ENCODE data around the gene ZNRD2.

Gene ZNRD2

DNA sequence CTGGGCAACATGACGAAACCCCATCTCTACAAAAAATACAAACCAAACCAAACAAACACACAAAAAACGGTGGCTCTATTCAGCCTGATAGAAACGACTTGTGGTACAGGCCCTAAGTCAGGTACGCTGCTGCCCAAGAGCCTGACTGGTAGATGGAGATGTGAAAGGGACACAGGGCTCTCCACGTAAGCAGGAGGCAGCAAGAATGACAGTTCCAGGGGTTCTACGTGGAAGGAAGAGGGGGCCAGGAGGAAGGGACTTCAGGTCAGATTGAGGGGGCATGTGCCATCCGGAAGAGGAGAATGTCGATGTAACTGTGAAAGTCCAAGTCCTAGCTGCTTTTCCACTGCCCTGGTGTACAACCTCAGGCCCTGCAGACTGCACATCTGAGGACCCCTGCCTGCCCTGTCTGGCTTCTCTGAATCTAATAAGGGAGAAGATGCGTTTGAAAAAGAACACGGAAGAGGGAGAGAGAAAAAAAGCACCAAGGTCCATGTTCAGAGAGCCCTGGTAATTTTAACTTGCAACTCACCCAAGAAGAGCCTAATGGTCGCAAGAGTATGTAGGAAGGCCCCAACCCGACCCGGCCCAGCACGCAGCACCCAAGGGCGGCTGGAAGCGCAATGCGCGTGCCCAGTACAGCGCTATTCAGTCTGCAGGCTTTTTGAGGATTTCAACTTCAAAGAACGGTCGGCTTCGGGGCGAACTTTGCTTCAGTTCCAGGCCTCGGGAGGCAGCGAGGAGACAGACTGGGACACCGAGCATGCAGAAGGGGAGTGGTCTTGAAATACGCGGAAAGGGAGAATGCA, 909 bp upstream of the ZNRD2 start:
- intact Hi-C loops (cut with DNase I) = no loop called here

DNA sequence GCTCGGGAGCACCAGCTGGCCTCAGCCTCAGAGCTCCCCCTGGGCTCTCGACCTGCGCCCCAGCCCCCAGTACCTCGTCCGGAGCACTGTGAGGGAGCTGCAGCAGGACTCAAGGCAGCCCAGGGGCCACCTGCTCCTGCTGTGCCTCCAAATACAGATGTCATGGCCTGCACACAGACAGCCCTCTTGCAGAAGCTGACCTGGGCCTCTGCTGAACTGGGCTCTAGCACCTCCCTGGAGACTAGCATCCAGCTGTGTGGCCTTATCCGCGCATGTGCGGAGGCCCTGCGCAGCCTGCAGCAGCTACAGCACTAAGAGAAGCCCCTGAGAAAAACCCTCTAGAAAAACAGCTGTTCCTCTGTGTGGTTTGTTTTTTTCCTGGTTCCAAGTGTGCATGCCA, 1.1 kb downstream of the ZNRD2 start:
- intact Hi-C loops (cut with DNase I) = no loop called here
- no peak for DNase-seq

More for the DNA sequence above, 909 bp upstream of the ZNRD2 start:
- peak in 1 of 10 donors; percentile 58 for DNase-seq

DNA sequence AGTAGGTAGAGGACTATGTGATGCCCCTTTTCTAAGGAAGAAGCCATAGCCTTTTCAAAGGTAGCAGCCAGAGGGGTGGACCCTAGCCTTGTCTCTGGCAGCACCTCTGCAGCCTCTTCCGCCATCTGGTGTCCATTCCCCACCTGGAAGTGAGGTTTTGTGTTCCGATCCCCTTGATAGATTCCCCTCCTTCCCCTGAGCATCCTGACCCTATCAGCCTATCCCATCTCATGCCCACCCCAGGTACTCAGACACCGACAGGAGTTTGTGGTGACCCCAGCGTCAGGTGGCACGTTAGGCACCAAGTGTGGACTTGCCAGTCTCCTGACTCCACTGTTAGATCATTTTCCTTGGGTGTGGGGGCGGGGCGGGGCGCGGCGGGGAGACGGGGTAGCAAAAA, 1.7 kb downstream of the ZNRD2 start:
- intact Hi-C loops (cut with DNase I) = loop anchor here (2.0 kb wide), 1 partner anchor 21 kb away; no protein-coding TSS in a partner anchor

DNA sequence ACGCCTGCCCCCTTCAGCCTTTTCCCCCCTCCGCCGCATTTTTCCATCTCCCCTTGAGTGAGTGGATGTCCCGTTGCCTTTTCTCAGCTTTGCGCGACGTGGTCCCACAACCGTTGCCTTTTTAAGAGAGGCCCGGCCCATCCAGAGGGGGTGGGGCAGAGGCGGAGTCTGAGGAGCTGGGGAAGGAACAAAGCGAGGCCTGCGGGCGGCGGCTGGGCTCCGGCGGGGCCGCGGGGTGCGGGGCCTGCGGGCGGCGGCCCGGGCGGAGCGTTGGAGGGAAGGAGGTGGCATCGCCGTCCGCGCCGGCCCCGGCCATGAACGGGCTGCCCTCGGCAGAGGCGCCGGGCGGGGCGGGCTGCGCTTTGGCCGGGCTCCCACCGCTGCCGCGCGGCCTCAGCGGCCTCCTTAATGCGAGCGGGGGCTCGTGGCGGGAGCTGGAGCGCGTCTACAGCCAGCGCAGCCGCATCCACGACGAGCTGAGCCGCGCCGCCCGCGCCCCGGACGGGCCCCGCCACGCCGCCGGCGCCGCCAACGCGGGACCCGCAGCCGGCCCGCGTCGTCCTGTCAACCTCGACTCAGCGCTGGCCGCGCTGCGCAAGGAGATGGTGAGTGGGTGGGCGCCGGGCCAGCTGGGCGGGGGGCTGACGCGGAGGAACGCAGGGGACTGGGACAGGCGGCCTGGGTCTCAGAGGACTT, 2.2 kb downstream of the ZNRD2 start, which contains the start of gene FAM89B:
Gene FAM89B, plus strand, starts transcription at position 183 of the 696 bp plus-strand sequence. Its CDS starts 132 bp downstream, at position 315.
- DNase-seq = peak; percentile 83 to 99 (median 92)
- intact Hi-C loops (cut with DNase I) = loop anchor here (2.0 kb wide), 1 partner anchor 20 kb away; no protein-coding TSS in a partner anchor

More for the DNA sequence above, 1.7 kb downstream of the ZNRD2 start:
- no peak for DNase-seq

DNA sequence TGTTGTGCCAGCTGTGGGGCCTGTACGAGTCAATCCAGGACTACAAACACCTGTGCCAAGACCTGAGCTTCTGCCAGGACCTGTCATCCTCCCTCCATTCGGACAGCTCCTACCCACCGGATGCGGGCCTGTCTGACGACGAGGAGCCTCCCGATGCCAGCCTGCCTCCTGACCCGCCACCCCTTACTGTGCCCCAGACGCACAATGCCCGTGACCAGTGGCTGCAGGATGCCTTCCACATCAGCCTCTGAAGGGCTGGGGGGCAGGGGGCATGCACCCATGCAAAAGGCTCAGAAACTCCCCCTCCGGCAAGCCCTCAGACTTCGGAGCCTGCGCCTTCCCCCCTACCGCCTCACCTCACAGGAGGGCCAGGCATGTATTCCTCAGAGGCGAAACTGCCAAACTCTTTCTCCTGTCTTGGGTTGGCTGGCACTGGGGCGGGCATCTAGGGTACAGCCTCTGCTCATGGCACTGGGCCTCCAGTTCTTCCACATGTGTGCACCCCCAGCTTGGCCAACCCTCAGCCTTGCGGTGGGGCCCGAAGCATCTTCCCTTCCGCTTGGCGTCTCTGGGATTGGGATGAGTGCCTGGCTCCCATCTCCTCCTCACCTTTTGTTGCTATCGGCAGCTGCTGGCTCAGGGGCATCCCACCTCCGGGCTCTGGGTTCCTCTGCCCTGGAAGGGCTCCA, 3.3 kb downstream of the ZNRD2 start:
- intact Hi-C loops (cut with DNase I) = loop anchor here (2.0 kb wide), 2 partner anchors 19 to 41 kb away; partner anchors contain the start of genes MAP3K11 and PCNX3
- DNase-seq = peak in 2 of 10 donors; percentile 18 to 49

DNA sequence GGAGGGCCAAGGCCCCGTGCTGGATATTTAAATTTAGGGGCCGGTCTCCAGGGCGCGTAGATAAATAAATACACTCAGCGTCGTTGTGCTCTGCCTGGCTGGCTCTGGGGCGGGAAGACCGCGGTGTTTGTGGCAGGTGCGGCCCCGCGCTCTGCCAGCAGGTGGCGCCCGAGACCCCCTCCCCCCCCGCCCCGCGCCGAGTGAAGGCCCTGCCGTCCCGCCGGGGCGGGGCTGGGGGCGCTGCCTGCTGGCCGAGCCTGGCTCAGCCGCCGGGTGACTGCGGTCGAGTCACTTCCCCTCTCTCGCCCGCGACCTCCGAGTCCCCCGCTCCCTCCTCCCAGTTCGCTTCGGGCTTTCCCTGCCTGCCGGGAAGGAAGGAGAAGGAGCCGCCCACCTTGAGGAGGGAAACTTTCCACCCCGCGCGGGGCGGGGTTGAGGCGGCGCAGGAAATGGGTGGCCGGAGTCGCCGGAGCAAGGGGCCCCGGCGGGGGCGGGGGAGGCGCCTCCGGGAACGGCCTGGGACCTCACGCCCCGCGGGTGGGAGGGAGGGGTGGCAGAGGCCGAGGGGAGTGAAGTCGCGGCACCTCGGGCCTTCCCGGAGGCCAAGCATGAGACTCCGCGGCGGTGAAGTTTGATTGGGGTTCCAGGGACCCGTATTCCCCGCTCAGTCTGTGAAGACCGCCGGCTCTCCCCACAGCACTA, 4.0 kb downstream of the ZNRD2 start:
- intact Hi-C loops (cut with DNase I) = loop anchor here (2.0 kb wide), 1 partner anchor 41 kb away; the partner anchor contains the start of genes MAP3K11 and PCNX3
- DNase-seq = peak in 9 of 10 donors; percentile 57 to 94 (median 67)

DNA sequence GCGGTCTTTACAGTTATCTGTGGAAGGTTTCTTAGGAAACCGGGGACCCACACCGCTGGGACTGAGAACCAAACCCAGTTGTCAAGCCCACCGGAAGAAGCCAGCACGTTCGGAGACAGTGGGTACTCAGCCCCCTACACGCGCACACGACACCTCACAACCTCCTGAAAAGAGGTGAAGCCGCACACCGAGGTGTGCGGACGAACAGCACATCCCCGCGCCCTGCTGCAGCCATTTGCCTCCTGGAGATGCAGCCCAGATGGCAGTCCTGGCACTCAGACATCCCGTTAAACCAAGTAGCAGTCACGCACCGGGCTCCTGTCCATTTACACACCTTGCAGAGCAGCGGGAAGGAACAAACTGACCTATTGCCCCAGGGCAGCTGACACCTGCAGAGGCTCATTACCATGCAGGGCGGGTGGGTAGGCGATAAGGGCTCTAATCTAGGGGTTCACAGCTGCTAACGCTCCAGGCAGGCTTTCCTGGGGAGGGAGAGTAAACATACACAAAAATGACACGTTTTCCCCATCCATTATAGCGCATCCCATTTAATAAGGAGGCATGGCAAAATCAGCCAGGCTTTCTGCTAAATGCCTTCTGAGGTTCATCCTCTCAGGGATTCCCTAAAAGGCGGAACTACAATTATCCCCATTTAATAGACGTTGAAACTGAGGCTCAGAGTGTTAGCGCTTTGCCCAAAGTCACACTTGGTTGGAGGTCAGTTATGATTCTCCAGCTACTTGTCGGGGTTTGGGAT, 4.7 kb downstream of the ZNRD2 start:
- intact Hi-C loops (cut with DNase I) = loop anchor here (2.0 kb wide), 1 partner anchor 40 kb away; the partner anchor contains the start of genes MAP3K11 and PCNX3
- DNase-seq = peak in 1 of 10 donors; percentile 85

DNA sequence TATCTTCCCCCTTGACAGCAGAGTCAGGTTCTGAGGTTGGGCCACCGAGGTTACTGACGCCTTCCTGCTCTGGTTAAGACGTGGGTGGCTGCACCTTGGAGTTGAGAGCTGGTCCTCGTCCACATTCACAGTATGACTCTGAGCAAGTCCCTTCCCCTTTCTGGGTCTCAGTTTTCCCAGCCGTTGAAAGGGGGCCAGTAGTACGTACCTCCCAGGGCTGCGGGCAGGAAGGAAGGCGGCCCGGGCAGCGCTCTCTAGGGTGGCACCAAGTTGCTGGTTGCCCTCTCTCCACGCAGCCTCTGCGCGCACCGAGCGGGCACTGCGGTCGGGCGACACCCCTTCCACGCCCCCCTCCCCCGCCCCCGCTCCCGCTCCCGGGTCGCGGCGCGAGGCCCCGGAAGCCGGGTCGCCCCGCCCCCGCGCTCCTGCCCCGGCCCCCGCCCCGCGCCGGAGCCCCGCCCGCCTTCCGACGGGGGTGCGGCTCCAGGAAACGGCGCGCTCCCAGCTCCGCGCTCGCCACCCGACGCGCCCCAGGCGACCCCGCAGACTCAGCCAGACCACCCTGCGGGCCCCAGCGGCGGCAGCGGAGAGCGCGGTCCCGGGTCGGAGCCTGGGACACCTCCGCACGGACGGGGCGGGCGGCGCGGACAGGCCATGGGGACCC, 5.4 kb downstream of the ZNRD2 start, which contains the start of gene EHBP1L1:
Gene EHBP1L1, plus strand, starts transcription at position 486 of the 664 bp plus-strand sequence. CDS start 250 bp downstream, outside the sequence.
- intact Hi-C loops (cut with DNase I) = loop anchor here (2.0 kb wide), 1 partner anchor 39 kb away; the partner anchor contains the start of genes MAP3K11 and PCNX3
- DNase-seq = peak in 1 of 10 donors; percentile 88

DNA sequence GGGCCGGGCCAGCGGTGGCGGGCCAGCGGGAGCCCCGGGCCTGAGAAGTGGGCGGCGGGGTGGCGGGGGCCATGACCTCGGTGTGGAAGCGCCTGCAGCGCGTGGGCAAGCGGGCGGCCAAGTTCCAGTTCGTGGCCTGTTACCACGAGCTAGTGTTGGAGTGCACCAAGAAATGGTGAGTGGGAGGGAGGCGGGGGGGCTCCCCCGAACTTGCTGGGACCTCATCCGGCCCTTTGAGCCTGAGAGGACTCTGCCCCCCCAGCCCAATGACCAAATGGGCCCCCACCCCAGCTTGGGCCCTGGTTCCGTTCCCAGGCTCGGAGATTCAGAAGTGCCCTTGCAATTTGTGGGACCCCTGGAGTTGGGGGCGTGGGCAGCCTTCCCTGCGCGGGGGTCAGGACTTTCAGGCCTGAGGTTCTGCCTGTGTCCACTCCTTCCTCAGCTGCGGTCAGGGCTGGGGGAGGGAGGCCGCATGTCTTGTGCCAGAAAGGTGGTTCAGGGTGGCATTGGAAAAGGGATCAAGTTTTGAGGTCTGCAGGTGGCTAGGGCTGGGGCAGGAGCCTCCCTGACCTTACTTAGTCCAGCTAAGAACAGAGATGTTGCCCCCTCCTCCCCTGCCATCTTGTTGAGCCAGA, 6.1 kb downstream of the ZNRD2 start:
- intact Hi-C loops (cut with DNase I) = no loop called here
- peak in 1 of 10 donors; percentile 85 for DNase-seq

DNA sequence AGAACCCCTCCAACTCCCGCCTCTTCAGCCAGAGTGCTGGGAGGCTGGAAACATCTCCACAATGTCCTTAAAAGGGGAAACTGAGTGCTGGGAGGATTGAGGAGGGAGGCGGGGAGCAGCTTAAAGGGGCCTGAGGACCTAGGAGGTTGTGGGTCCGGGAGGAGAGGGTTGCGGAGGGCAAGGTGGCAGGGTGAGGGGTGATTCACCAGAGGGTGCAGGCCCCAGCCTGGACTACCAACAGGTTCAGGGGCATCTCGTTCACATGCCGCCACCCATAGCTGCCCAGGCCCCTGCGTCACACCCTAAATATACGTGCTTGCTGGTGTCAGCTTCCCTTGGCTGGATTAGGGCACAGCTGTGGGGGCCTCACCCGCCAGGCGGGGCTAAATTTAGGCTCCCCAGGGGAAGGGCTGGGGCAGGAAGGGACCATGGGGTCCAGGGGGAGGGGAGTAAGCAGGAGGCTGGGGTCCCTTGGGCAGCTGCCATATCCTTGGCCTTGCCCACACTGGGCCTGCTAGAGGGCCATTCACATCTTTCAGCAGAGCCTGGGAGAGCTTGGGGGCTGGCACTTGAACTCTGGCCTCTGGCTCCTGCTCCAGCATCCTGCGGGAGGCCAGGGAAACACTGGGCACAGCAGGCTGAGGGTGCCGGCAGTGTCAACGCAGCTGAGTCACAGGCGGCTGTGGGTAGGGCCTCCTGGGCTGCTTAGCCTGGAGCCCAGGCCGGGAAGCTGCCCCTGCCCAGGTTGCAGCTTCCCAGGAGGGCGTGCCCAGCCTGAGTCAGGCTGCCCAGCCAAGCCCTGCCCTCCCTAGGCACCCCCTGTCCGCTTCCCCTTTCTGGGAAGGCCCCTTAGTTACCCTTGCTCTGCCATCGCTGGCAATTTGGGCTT, 6.8 kb downstream of the ZNRD2 start:
- peak in 2 of 10 donors; percentile 20 to 88 for DNase-seq
- intact Hi-C loops (cut with DNase I) = no loop called here

DNA sequence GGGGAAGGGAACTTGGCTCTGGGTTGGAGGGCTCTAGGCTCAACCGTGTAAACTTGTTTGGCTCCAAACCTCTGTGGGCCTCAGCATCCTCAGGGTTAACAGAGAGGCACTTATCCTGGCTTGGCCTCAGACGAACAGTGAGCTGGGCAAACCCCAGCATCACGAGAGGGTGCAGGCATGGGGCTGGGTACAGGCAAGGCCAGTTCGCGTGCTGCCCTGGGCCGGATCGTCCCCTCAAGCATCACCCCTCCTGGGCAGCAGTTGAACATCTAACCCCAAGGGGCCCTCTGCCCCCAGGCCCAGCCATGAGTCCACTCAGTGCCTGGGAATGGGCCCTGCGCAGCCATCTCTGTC, 7.5 kb downstream of the ZNRD2 start:
- no peak for DNase-seq
- intact Hi-C loops (cut with DNase I) = no loop called here

DNA sequence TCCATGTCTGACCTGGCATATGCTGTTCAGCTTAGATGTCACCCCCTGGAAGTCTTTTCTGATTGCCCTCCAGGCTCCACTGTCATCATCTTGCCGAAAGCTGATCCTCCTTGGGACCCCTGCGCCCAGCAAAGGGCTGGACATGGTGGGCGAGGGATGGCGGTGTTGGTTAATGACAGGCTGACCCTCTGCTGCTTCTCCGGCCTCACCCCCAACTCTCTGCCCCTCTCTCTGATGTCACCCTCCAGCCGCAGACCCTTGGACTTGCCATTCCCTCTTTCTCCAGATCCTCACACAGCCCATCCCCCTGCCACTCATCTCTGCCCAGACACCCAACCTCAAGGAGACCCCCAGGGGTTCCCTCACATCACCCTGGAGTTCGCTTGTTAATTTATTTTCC, 7.9 kb downstream of the ZNRD2 start:
- DNase-seq = peak in 1 of 10 donors; percentile 73
- intact Hi-C loops (cut with DNase I) = no loop called here

DNA sequence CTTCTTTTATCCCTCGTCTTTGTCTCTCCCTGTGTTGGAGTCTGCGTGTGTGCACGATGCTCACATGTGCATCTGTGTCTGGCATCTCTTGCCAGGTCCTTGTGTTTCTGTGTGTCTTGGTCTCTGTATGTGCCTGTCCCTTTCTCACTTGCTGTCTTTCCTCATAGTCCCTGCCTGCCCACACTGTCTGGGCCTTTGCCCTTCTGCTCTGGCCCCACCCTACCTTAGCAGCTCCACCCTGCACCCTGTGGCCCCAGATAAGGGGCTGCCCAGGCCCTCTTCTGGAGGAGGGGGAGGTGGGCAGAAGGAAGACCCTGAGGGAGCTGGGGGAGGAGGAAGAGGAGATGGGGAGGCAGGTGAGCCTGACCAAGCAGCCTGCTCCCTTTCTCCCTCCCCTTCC, 8.4 kb downstream of the ZNRD2 start:
- intact Hi-C loops (cut with DNase I) = no loop called here
- peak in 1 of 10 donors; percentile 63 for DNase-seq

DNA sequence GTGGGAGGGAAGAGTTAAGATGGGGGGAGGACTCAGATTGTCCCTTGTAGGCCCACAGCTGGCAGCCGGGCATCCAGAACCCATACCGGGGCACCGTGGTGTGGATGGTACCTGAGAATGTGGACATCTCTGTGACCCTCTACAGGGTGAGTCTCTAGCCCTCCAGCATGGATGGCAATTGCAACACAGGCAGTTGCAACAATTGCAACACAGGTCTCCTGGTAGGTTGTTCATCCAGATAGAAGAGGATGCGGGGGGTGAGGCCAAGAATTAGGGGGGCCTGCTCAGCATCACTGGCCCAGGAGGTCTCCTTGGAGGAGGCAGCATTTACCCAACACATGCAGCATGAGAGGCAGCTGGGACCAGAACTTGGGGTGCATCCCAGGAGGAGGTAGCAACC, 9.0 kb downstream of the ZNRD2 start:
- no peak for DNase-seq
- intact Hi-C loops (cut with DNase I) = no loop called here

DNA sequence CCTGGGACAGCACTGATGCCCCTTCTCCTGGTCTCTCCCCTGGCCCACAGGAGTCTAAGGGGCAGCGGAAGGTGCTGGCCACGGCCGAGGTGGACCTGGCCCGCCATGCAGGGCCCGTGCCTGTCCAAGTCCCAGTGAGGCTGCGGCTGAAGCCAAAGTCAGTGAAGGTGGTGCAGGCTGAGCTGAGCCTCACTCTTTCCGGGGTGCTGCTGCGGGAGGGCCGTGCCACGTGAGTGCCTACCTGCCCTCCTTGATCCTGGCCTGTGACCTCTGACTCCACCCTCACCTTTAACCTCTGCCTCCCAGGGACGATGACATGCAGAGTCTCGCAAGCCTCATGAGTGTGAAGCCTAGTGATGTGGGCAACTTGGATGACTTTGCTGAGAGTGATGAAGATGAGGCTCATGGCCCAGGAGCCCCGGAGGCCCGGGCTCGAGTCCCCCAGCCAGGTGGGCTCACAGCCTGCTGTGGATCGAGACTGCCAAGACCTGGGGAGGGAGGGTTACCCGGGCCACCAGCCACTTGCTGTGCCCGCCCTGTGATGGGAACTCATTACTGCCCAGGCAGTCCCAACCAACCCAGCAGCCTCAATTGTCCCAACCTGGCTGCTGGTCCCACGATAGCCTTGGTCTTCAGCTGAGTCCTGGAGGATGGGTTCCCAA, 9.9 kb downstream of the ZNRD2 start:
- intact Hi-C loops (cut with DNase I) = no loop called here
- DNase-seq = no peak

DNA sequence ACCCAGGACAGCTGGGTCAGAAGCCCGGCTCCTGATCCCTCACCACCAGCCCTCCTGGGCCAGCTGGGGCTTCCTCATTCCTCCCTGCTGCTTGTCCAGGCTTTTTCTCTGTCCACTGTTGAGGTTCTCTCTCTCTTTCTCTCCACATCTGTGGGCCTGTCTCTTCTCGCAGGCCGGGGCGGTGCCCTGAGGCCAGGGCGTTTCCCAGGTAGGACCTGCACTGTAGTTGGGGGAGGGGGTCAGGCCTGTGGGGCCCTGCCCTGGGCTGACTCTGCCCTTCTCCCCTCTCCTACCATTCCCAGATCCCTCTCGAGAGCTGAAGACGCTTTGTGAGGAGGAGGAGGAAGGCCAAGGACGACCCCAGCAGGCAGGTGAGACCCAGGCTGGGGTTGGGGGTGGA, 10.5 kb downstream of the ZNRD2 start:
- no peak for DNase-seq
- intact Hi-C loops (cut with DNase I) = no loop called here

DNA sequence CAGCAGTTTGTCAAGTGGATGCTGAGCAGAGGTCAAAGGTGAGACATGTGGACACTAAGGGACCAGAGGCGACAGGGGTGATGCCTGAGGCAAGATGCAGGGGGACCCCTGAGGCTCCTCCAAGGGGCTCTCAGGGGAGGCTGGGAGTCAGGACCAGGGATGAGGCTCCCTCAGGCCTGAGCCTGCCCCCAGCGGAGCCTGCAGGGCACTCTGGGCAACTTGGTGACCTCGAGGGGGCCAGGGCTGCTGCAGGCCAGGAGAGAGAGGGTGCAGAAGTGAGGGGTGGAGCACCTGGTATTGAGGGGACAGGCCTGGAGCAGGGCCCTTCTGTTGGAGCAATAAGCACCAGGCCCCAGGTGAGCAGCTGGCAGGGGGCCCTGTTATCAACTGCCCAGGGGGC, 11.7 kb downstream of the ZNRD2 start:
- DNase-seq = no peak
- intact Hi-C loops (cut with DNase I) = no loop called here

All from posterior cingulate gyrus (tissue), 11 donors.